OCI-LY1 (cell line): ENCODE results near the gene SPATA31C1.

Source experiments
- CTCF ChIP-seq: fragments of 200-600 bp; sonication (generic), shearing (Covaris generic); IDR thresholded peaks from 2 replicates; pipeline ENCODE4 v1.5.1; 2017; ENCODE audit warnings: mild to moderate bottlenecking, antibody characterized with exemption, low read length, moderate library complexity, mixed read lengths
- EZH2 ChIP-seq: fragments of 200-600 bp; sonication (generic), shearing (Covaris generic); IDR thresholded peaks from 2 replicates; pipeline ENCODE4 v1.8.0; 2017; ENCODE audit warnings: borderline replicate concordance, mixed run types, mild to moderate bottlenecking, antibody characterized with exemption, low read length, moderate library complexity, mixed read lengths

GRCh38 chr9:87944682-87945081 lies 26.9 kb downstream of the SPATA31C1 start:
- TF ChIP-seq EZH2 (no peak), CTCF (no peak)
